ENCODE measurements around the gene AMELX. TPM values are rescaled to one million over a fixed set of nuclear protein-coding genes. Genes with fewer than 3 reads are reported as not detected.

Gene AMELX
- total and polyA plus RNA-seq, 2 of the 13 experiments (the other 11 are each of a cell fraction or from before 2014, with no cell fraction given), result not detected

DNA sequence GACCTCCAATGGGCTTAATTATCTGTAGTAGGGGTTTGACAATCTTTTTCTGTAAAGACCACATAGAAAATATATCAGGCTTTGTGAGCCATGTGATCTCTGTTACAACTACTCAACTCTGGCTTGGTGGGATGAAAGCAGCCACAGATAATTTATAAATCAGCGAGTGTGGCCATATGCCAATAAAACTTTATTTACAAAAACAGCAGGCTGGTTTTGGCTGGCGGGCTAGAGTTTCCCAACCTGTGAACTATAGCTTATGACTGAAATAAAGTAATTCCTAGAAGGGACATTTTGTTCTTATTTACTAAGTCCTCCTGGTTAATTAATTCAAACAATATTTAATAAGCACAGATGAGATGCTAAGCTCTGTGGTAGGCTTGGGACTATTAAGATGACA lies 35.9 kb upstream of the AMELX start (continued):
- TF ChIP-seq, protein P1, sequence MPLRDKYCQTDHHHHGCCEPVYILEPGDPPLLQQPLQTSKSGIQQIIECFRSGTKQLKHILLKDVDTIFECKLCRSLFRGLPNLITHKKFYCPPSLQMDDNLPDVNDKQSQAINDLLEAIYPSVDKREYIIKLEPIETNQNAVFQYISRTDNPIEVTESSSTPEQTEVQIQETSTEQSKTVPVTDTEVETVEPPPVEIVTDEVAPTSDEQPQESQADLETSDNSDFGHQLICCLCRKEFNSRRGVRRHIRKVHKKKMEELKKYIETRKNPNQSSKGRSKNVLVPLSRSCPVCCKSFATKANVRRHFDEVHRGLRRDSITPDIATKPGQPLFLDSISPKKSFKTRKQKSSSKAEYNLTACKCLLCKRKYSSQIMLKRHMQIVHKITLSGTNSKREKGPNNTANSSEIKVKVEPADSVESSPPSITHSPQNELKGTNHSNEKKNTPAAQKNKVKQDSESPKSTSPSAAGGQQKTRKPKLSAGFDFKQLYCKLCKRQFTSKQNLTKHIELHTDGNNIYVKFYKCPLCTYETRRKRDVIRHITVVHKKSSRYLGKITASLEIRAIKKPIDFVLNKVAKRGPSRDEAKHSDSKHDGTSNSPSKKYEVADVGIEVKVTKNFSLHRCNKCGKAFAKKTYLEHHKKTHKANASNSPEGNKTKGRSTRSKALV (CRISPR knock-in tag; IDR thresholded peaks at IDR 0.05), result no peak

DNA sequence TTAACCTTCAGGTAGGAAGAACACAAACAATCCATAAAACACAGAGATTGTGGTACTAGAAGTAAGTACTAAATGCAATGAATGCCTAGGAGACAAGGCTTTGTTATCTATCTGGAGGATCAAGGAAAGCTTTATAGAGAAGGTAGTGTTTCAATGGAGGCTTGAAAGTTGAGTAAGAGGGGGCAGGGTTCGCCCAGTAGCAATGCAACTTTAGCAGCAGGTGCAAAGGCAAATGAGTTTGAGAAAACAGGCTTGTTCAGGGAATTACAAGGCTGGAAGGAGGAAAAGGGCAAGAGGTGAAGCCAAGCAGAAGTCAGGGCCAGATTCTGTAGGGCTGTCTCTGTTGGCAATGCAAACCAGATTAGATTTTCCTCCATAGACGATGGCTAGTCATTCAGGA lies 35.5 kb upstream of the AMELX start:
- 2% methylated on average over 2 of the region's 2 CpGs for WGBS (ENCODE audit: low lambda C conversion rate)
- Histone ChIP-seq H3K27me3 (ENCODE audit: control insufficient read depth in 1 of 2, insufficient read depth in 2 of 2, low read length in 2 of 2) (no peaks in the 10 kb centered on the region), H3K4me2 (ENCODE audit: low read depth, low read length) (no peak overlapping the region), H3K4me3 (replicated peaks in 1 of 3; ENCODE audit: insufficient read depth in 1 of 3, low read depth in 2 of 3, low read length in 3 of 3) (no peak overlapping the region), H3K4me1 (ENCODE audit: insufficient read depth, low read length) (no peaks in the 10 kb centered on the region), H3K36me3 (replicated peaks in 1 of 2; ENCODE audit: control insufficient read depth in 1 of 2, insufficient read depth in 2 of 2, low read length in 2 of 2) (no peaks in the 10 kb centered on the region), H2AFZ (ENCODE audit: low read length) (no peak overlapping the region), H3K9me3 (ENCODE audit: low read length) (no peaks in the 10 kb centered on the region), H4K20me1 (ENCODE audit: insufficient read depth, low read length) (no peaks in the 10 kb centered on the region), H3K79me2 (ENCODE audit: insufficient read depth, low read length) (no peaks in the 10 kb centered on the region), H3K27ac (ENCODE audit: extremely low read length, insufficient read depth, low read length) (no peak overlapping the region), H3K9ac (ENCODE audit: insufficient read depth, low read depth, low read length) (no peak overlapping the region)
- ATAC-seq, result no peak
- ChIA-PET POLR2A (no interaction called here), CTCF (ENCODE audit: low intra/inter-chr PET ratio, low total read pairs) (no interaction called here)
- no peak for DNase-seq (ENCODE audit: low spot score)
- BruUV-seq (replicated peaks), result no TSS peak
- no peak for FAIRE-seq
- in situ Hi-C loops (cut with HindIII; ENCODE audit: extremely low pct_ligation_motif_present, low pct_unique_long_range_greater_than_20kb), result no loop called here
- intact Hi-C loops (cut with micrococcal nuclease; ENCODE audit: unreplicated experiment), result no loop called here
- TF ChIP-seq ZNF101 (CRISPR knock-in tag; IDR thresholded peaks at IDR 0.05; ENCODE audit: borderline replicate concordance, low read depth), result no peak
- TF ChIP-seq YY1 (IDR thresholded peaks at IDR 0.05; ENCODE audit: insufficient read depth, insufficient replicate concordance, low read depth, low read length), result no peak
- TF ChIP-seq ZNF614 (CRISPR knock-in tag; IDR thresholded peaks at IDR 0.05; ENCODE audit: borderline replicate concordance), result no peak
- TF ChIP-seq ZNF672 (CRISPR knock-in tag; IDR thresholded peaks at IDR 0.05), result no peak

DNA sequence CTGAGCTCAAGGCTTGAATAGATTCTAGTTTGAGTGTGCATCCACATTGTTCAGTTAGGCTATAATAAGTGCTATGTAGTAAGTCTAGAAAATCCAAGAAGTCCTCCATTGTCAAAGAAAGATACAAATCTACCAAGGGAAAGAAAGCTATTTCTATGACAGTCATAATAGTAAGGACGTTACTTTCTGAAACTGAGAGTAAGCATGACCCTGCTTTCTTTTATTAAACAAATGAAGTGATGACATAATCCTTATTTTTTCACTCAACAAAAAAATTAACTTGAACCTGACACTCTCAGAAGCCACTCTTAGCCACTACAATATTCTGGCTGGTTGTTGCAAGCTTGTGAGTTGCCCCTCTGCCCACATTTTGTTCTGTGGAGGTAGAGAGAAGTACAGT lies 33.8 kb upstream of the AMELX start:
- no peak for ATAC-seq
- ChIA-PET CTCF (ENCODE audit: low intra/inter-chr PET ratio, low total read pairs) (no interaction called here), POLR2A (no interaction called here)
- Histone ChIP-seq H3K4me2 (ENCODE audit: low read depth, low read length) (no peak overlapping the region), H3K36me3 (replicated peaks in 1 of 2; ENCODE audit: control insufficient read depth in 1 of 2, insufficient read depth in 2 of 2, low read length in 2 of 2) (no peaks in the 10 kb centered on the region), H3K27me3 (ENCODE audit: control insufficient read depth in 1 of 2, insufficient read depth in 2 of 2, low read length in 2 of 2) (no peaks in the 10 kb centered on the region), H3K9ac (ENCODE audit: insufficient read depth, low read depth, low read length) (no peak overlapping the region), H3K79me2 (ENCODE audit: insufficient read depth, low read length) (no peaks in the 10 kb centered on the region), H2AFZ (ENCODE audit: low read length) (no peak overlapping the region), H3K27ac (ENCODE audit: extremely low read length, insufficient read depth, low read length) (no peak overlapping the region), H3K4me1 (ENCODE audit: insufficient read depth, low read length) (no peaks in the 10 kb centered on the region), H3K9me3 (ENCODE audit: low read length) (no peaks in the 10 kb centered on the region), H3K4me3 (replicated peaks in 1 of 3; ENCODE audit: insufficient read depth in 1 of 3, low read depth in 2 of 3, low read length in 3 of 3) (no peak overlapping the region), H4K20me1 (ENCODE audit: insufficient read depth, low read length) (no peaks in the 10 kb centered on the region)
- FAIRE-seq, result no peak
- BruUV-seq (replicated peaks), result no TSS peak
- DNase-seq (ENCODE audit: low spot score), result no peak
- WGBS (ENCODE audit: low lambda C conversion rate), result 0% methylated on average over 1 of the region's 1 CpG
- in situ Hi-C loops (cut with HindIII; ENCODE audit: extremely low pct_ligation_motif_present, low pct_unique_long_range_greater_than_20kb), result no loop called here
- intact Hi-C loops (cut with micrococcal nuclease; ENCODE audit: unreplicated experiment), result no loop called here
- TF ChIP-seq, protein P2, sequence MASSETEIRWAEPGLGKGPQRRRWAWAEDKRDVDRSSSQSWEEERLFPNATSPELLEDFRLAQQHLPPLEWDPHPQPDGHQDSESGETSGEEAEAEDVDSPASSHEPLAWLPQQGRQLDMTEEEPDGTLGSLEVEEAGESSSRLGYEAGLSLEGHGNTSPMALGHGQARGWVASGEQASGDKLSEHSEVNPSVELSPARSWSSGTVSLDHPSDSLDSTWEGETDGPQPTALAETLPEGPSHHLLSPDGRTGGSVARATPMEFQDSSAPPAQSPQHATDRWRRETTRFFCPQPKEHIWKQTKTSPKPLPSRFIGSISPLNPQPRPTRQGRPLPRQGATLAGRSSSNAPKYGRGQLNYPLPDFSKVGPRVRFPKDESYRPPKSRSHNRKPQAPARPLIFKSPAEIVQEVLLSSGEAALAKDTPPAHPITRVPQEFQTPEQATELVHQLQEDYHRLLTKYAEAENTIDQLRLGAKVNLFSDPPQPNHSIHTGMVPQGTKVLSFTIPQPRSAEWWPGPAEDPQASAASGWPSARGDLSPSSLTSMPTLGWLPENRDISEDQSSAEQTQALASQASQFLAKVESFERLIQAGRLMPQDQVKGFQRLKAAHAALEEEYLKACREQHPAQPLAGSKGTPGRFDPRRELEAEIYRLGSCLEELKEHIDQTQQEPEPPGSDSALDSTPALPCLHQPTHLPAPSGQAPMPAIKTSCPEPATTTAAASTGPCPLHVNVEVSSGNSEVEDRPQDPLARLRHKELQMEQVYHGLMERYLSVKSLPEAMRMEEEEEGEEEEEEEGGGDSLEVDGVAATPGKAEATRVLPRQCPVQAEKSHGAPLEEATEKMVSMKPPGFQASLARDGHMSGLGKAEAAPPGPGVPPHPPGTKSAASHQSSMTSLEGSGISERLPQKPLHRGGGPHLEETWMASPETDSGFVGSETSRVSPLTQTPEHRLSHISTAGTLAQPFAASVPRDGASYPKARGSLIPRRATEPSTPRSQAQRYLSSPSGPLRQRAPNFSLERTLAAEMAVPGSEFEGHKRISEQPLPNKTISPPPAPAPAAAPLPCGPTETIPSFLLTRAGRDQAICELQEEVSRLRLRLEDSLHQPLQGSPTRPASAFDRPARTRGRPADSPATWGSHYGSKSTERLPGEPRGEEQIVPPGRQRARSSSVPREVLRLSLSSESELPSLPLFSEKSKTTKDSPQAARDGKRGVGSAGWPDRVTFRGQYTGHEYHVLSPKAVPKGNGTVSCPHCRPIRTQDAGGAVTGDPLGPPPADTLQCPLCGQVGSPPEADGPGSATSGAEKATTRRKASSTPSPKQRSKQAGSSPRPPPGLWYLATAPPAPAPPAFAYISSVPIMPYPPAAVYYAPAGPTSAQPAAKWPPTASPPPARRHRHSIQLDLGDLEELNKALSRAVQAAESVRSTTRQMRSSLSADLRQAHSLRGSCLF (CRISPR knock-in tag; IDR thresholded peaks at IDR 0.05; ENCODE audit: borderline replicate concordance), result no peak
- no peak for TF ChIP-seq ZBTB20 (CRISPR knock-in tag; IDR thresholded peaks at IDR 0.05; ENCODE audit: borderline replicate concordance, low read depth)
